NCI-H146 treated with DMSO at 0.1 percent for 48 hours (cell line): ENCODE data around the gene HDAC6.
A peak's percentile ranks its signal among the peaks of the same experiment; 100 is the strongest.

Experiments used
- DNase-seq: peaks from one replicate; lab custom pipeline; 2025; ENCODE audit not compliant: unreplicated experiment; lab: John Stamatoyannopoulos, UW

Gene HDAC6

DNA sequence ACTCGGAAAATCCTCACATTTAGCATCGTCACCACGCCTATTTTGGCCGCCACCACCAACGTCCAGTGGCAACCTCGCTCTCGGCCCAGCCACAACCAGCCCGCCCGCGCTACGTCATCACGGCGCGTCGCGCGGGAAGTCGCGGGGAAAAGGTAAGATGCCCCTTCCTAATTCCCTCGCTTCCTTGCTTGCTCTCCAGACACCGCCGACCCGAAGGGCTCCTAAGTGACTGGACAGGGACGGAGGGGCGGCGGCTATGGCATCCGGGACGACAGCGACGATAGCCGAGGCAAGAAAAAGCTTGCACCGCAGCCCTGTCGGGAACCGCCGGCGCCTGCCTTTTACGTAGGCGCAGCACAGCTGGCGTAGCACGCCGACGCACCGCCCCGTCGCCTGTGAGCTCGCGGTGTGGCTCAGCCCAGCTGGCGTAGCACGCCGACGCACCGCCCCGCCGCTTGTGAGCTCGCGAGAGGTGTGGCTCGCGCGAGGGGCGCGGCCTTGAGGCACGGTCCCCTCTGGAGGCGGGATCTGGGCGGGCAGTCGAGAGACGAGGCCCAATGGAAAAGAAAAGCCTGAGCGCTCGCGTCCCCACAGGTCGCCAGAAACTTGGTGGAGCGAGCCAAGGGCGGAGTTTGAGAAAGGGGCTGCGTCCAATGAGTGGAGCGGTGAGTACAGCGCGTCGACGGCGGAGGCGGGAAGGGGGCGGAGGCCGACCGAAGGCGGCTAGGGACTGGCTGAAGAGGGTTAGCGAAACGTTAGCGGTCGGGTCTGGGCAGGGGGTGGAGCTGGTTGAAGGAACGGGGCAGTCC is at the start of gene HDAC6:
Gene HDAC6, plus strand, starts transcription at position 788 of the 809 bp plus-strand sequence. CDS start 626 bp downstream, outside the sequence.
- DNase-seq, result peak; percentile 94

DNA sequence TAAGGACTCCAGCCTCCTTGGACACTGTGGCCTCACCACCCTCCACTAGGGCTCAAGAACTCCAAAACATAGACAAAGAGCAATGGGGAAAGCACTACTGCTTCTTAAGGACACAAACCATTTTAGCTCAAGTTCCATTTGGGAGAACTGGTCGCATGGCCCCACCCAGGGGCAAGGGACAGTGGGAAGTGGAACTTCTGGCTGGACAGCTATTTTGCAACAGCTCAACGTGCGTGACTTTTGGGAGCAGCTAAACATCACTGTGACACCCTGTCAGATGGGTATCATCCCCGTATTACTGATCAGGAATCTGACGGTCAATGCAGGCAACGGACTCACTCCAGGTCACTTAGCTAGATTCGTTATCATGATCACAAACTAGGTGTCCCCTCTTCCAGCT is 49.4 kb upstream of the HDAC6 start:
- no peak for DNase-seq

GRCh38 chrX:48753708-48754228 is 48.1 kb upstream of the HDAC6 start:
- no peak for DNase-seq

DNA sequence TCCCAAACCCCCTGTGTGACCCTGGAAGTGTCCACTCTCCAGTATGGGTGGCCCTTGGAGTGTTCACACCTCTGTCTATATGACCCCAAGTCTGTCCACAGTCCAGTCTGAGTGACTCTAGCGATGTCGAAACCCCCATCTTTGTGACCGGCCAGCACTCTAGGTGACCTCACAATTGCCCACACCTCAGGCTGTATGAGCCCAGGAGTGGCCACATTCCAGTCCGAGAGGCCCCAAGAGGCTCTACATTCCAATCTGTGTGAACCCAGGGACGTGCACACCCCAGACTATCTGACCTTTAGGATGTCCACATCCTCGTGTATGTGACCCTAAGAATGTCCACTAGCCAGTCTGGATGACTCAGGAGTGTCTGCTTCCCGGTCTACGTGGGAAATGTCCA is 47.6 kb upstream of the HDAC6 start:
- DNase-seq, result no peak

GRCh38 chrX:48761674-48762471 is 40.0 kb upstream of the HDAC6 start, which contains the start of gene GLOD5:
TSS of gene GLOD5 (plus strand) at chrX:48761747. CDS start at chrX:48761791, 44 bp downstream.
- peak; percentile 63 for DNase-seq

GRCh38 chrX:48769230-48769629 is 32.6 kb upstream of the HDAC6 start:
- DNase-seq, result no peak

GRCh38 chrX:48770296-48770695 is 31.6 kb upstream of the HDAC6 start:
- no peak for DNase-seq

DNA sequence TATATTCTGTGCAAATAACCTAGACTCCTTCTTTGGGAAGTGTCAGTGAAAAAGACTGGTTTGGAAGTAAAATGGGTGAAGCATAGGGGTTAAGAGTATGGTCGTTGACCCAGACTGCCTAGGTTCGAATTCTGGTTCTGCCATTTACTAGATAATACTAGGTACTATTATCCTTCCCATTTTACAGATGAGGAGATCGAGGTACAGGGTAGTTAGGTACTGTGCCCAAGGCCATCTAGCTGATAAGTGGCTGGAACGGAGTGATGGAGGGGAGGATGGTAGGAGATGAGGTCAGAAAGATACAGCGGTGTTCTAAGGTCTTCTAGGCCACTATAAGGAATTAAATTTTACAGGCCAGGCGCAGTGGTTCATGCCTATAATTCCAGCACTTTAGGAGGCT is 29.3 kb upstream of the HDAC6 start:
- DNase-seq, result no peak

DNA sequence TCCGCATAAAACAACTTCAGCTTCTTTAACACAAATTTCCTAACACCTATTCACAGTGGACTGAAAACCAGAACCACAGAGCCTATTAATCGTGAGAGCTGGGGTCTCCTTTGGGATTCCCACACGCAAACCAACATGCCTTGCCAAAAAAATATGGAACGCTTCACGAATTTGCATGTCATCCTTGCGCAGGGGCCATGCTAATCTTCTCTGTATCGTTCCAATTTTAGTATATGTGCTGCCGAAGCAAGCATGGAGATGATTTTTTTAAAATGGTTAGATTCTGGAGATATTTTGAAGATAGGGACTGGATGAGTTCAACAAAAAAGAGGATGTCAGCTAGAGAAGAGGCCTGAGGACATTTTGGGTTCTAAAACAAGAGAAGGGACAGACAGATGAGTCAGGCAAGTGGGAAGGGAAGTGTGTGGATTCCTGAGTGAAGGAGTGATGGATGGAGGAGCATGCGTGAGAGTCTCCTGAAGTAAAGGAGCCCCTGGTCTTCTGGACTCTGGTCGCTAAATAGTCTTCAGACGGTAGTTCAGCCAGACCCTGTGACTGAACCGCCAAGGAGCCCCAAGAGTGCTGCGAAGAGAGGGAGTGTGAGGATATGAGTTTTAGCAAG is 24.9 kb upstream of the HDAC6 start:
- DNase-seq, result no peak

GRCh38 chrX:48779399-48779798 is 22.5 kb upstream of the HDAC6 start:
- DNase-seq, result no peak

DNA sequence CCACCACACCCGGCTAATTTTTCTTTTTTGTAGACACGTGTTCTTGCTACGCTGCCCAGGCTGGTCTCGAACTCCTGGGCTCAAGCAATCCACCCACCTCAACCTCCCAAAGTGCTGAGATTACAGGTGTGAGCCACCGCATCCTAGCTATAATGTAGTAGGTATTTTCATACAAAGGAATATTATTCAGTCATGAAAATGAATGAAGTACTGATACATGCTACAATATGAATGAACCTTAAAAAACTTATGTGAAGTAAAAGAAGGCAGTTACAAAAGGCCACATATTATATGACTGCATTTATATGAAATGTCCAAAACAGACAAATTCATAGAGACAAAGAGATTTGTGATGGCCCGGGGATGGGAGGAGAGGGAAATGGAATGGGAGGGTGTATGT is 20.2 kb upstream of the HDAC6 start:
- no peak for DNase-seq

- no peak for DNase-seq
Measured at GRCh38 chrX:48782216-48782615, 19.7 kb upstream of the HDAC6 start.

- DNase-seq, result no peak
Measured at GRCh38 chrX:48782795-48783194, 19.1 kb upstream of the HDAC6 start.

- DNase-seq, result no peak
Measured at GRCh38 chrX:48784726-48785125, 17.1 kb upstream of the HDAC6 start.

DNA sequence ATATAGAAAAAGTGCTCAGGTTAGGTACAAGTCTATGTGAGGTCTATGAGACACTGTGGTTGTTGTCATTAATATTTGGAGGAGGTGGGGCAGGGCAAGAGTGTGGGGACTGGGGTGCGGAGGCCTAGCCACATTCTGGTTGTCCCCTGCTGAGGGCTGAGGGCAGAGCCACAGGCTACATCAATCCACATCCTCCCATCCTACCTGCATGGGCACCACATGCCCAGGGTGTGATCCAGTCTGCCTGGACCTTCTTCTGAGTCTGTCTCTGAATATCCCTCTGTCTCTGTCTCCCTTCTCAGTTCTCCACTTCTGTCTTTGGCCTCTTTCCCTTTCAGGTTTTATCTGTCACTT is 16.7 kb upstream of the HDAC6 start:
- no peak for DNase-seq

- DNase-seq, result no peak
Measured at GRCh38 chrX:48785540-48786214, 16.2 kb upstream of the HDAC6 start.

DNA sequence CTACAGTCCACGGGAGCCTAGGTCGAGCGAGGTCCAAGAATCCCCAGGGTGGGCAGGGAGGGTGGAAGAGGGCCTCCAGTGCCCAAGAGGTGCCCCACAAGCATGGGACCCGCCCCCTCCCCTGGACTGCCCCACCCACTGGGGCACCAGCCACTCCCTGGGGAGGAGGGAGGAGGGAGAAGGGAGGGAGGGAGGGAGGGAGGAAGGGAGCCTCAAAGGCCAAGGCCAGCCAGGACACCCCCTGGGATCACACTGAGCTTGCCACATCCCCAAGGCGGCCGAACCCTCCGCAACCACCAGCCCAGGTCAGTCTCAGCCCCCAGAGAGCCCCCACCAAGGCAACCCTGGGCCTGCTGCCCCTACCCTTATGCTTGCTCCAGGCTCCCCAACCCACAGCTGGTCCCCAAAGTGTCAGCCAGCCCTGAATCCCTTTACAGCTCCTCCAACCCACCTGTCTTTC is 15.5 kb upstream of the HDAC6 start, which contains the start of gene GATA1:
Gene GATA1, plus strand, starts transcription at position 250 of the 460 bp plus-strand sequence. CDS start 4,520 bp downstream, outside the sequence.
- DNase-seq, result no peak

DNA sequence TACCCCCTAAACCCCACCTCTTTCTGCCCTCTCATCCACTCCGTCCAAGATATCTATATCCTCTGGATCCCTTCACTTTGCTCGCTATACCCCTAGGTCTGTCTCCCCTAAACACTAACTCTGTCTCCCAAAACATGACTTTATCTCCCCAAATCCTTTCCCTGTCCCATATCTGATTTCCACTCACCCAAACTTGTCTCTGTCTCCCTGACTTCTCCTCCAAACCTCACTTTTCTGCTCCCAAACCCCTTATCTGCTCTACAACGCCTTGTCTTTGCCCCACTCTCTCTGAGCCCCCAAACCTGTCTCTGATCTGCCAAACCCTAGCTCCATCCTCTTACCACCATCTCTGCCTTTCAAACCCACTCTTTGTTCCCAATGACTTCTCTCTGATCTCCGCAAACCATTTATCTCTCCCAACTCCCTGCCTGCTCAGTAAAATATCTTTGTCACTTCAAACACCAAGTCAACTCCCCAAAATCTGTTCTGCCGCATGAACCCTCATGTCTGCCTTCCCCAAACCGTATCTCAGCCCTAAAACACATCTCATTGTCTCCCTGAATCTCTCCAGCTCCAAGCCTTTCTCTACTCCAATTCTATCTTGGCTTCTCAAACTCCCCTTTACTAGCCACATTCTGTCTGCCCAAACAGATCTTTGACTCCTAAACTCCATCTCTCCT is 14.9 kb upstream of the HDAC6 start:
- no peak for DNase-seq

GRCh38 chrX:48787505-48788443 is 14.1 kb upstream of the HDAC6 start:
- DNase-seq, result no peak
